Measurements from ENCODE around the gene ADD2. TPM values are rescaled to one million over a fixed set of nuclear protein-coding genes. Genes with fewer than 3 reads are reported as not detected.

Gene ADD2
- total and polyA plus RNA-seq, 4 donors: 0.08 to 156 (median 0.16) TPM; not detected in 1

- Histone ChIP-seq H3K36me3 (ENCODE audit: control insufficient read depth in 4 of 4, insufficient read depth in 3 of 4, low read depth in 1 of 4, low read length in 3 of 4) (no peaks in the 10 kb centered on the region), H3K4me1 (ENCODE audit: control insufficient read depth in 4 of 4, insufficient read depth in 4 of 4, low read length in 3 of 4) (no peaks in the 10 kb centered on the region), H3K4me3 (ENCODE audit: low read depth in 1 of 3, low read length in 3 of 3) (no peak overlapping the region), H3K27ac (ENCODE audit: low read depth in 1 of 2, low read length in 2 of 2) (no peak overlapping the region), H3K9me3 (ENCODE audit: control insufficient read depth in 4 of 4, low read length in 3 of 4) (no peaks in the 10 kb centered on the region), H3K27me3 (ENCODE audit: control insufficient read depth in 4 of 4, insufficient read depth in 4 of 4, low read length in 3 of 4) (peaks cover 0 to 2% (median 0%) of the 10 kb centered on the region in 4 donors), H3K9ac (ENCODE audit: low read depth in 1 of 2, low read length in 2 of 2) (no peak overlapping the region)
- no peak for DNase-seq (ENCODE audit: low spot score)
- no peak for TF ChIP-seq FOXA1 (IDR thresholded peaks at IDR 0.05)
- 93% methylated on average over 4 of the region's 4 CpGs for WGBS
Measured at GRCh38 chr2:70687461-70687795, 80.6 kb downstream of the ADD2 start.

GRCh38 chr2:70686577-70687460 lies 81.2 kb downstream of the ADD2 start:
- H3K4me3 ChIP-seq (ENCODE audit: low read depth in 1 of 3, low read length in 3 of 3): no peak overlapping the region
- H3K9me3 ChIP-seq (ENCODE audit: control insufficient read depth in 4 of 4, low read length in 3 of 4): no peaks in the 10 kb centered on the region
- H3K27me3 ChIP-seq (ENCODE audit: control insufficient read depth in 4 of 4, insufficient read depth in 4 of 4, low read length in 3 of 4): peaks cover 0 to 2% (median 0%) of the 10 kb centered on the region in 4 donors
- no peak for TF ChIP-seq RXRA (IDR thresholded peaks at IDR 0.05)
- no peak for TF ChIP-seq TAF1 (conservative IDR thresholded peaks at IDR 0.05)
- no peak for TF ChIP-seq FOXA1 (IDR thresholded peaks at IDR 0.05)
- TF ChIP-seq, protein P1, sequence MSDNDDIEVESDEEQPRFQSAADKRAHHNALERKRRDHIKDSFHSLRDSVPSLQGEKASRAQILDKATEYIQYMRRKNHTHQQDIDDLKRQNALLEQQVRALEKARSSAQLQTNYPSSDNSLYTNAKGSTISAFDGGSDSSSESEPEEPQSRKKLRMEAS (IDR thresholded peaks at IDR 0.05): no peak
- TF ChIP-seq JUND (IDR thresholded peaks at IDR 0.05): no peak
- no peak for TF ChIP-seq YY1 (IDR thresholded peaks at IDR 0.05)
- no peak for TF ChIP-seq CTCF (IDR thresholded peaks at IDR 0.05; ENCODE audit: low read depth, low read length, missing input control)
- TF ChIP-seq, protein P2, sequence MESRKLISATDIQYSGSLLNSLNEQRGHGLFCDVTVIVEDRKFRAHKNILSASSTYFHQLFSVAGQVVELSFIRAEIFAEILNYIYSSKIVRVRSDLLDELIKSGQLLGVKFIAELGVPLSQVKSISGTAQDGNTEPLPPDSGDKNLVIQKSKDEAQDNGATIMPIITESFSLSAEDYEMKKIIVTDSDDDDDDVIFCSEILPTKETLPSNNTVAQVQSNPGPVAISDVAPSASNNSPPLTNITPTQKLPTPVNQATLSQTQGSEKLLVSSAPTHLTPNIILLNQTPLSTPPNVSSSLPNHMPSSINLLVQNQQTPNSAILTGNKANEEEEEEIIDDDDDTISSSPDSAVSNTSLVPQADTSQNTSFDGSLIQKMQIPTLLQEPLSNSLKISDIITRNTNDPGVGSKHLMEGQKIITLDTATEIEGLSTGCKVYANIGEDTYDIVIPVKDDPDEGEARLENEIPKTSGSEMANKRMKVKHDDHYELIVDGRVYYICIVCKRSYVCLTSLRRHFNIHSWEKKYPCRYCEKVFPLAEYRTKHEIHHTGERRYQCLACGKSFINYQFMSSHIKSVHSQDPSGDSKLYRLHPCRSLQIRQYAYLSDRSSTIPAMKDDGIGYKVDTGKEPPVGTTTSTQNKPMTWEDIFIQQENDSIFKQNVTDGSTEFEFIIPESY (IDR thresholded peaks at IDR 0.05): no peak
- TF ChIP-seq ATF3 (IDR thresholded peaks at IDR 0.05): no peak
- no peak for TF ChIP-seq EGR1 (IDR thresholded peaks at IDR 0.05; ENCODE audit: low read depth in 2 of 2)
- TF ChIP-seq SP1 (IDR thresholded peaks at IDR 0.05): no peak
- TF ChIP-seq FOXA2 (IDR thresholded peaks at IDR 0.05): no peak
- no peak for TF ChIP-seq HNF4G (IDR thresholded peaks at IDR 0.05)
- no peak for TF ChIP-seq HNF4A (conservative IDR thresholded peaks at IDR 0.05)
- no peak for TF ChIP-seq NR2F2 (IDR thresholded peaks at IDR 0.05)
- no peak for TF ChIP-seq GABPA (IDR thresholded peaks at IDR 0.05 in 1 of 2, conservative IDR thresholded peaks at IDR 0.05 in 1 of 2)
- H3K4me1 ChIP-seq (ENCODE audit: control insufficient read depth in 4 of 4, insufficient read depth in 4 of 4, low read length in 3 of 4): no peaks in the 10 kb centered on the region
- H3K27ac ChIP-seq (ENCODE audit: low read depth in 1 of 2, low read length in 2 of 2): no peak overlapping the region
- 57% methylated on average over 11 of the region's 11 CpGs for WGBS
- no peak overlapping the region for H3K9ac ChIP-seq (ENCODE audit: low read depth in 1 of 2, low read length in 2 of 2)
- H3K36me3 ChIP-seq (ENCODE audit: control insufficient read depth in 4 of 4, insufficient read depth in 3 of 4, low read depth in 1 of 4, low read length in 3 of 4): no peaks in the 10 kb centered on the region
- DNase-seq (ENCODE audit: low spot score): peak; percentile 73

All from liver (tissue), 9 donors.